ENCODE data around the gene ZDHHC13.

Gene ZDHHC13

GRCh38 chr11:19201737-19202605 lies 85.0 kb downstream of the ZDHHC13 start, which contains the start of gene CSRP3:
TSS of gene CSRP3 (minus strand) at chr11:19201983. CDS start at chr11:19192448, 9,535 bp downstream.
- no peak for TF ChIP-seq CTCF (IDR thresholded peaks at IDR 0.05)

GRCh38 chr11:19204836-19205235 lies 87.9 kb downstream of the ZDHHC13 start:
- TF ChIP-seq CTCF (IDR thresholded peaks at IDR 0.05): no peak

- TF ChIP-seq CTCF (IDR thresholded peaks at IDR 0.05): no peak
Observed at GRCh38 chr11:19208181-19208580, 91.2 kb downstream of the ZDHHC13 start.

- TF ChIP-seq CTCF (IDR thresholded peaks at IDR 0.05): no peak
Observed at GRCh38 chr11:19208959-19209546, 92.1 kb downstream of the ZDHHC13 start.

GRCh38 chr11:19209617-19210370 lies 92.8 kb downstream of the ZDHHC13 start:
- no peak for TF ChIP-seq CTCF (IDR thresholded peaks at IDR 0.05)

- no peak for TF ChIP-seq CTCF (IDR thresholded peaks at IDR 0.05)
Observed at GRCh38 chr11:19216021-19216420, 99.1 kb downstream of the ZDHHC13 start.

- no peak for TF ChIP-seq CTCF (IDR thresholded peaks at IDR 0.05)
Observed at GRCh38 chr11:19216709-19217374, 99.9 kb downstream of the ZDHHC13 start.
